ENCODE measurements around the gene CUL9. TPM values are rescaled to one million over a fixed set of nuclear protein-coding genes. Genes with fewer than 3 reads are reported as not detected.

The CUL9 gene
- total RNA-seq, 1 donor from 2014 or later = 18.4 TPM

DNA sequence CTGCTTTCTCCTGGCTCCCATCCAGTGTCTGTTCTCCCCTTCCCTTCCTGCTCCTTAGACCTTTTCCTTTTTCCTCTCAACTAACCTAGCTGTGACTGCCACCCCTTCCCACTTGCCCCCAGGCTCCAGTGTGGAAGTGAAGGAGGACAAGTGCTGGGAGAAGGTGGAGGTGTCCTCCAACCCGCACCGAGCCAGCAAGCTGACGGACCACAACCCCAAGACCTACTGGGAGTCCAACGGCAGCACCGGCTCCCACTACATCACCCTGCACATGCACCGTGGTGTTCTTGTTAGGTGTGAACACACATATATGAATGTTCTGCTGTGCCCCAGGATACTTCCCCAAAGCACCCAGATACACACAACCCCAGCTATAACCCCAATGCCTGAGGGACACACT is 18.5 kb downstream of the CUL9 start:
- DNase-seq (ENCODE audit: low read depth) = no peak
- TF ChIP-seq, protein P1, sequence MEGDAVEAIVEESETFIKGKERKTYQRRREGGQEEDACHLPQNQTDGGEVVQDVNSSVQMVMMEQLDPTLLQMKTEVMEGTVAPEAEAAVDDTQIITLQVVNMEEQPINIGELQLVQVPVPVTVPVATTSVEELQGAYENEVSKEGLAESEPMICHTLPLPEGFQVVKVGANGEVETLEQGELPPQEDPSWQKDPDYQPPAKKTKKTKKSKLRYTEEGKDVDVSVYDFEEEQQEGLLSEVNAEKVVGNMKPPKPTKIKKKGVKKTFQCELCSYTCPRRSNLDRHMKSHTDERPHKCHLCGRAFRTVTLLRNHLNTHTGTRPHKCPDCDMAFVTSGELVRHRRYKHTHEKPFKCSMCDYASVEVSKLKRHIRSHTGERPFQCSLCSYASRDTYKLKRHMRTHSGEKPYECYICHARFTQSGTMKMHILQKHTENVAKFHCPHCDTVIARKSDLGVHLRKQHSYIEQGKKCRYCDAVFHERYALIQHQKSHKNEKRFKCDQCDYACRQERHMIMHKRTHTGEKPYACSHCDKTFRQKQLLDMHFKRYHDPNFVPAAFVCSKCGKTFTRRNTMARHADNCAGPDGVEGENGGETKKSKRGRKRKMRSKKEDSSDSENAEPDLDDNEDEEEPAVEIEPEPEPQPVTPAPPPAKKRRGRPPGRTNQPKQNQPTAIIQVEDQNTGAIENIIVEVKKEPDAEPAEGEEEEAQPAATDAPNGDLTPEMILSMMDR (conservative IDR thresholded peaks at IDR 0.05; ENCODE audit: low read depth, low read length) = no peak
- H3K4me3 ChIP-seq (ENCODE audit: low read depth, low read length) = no peak overlapping the region

DNA sequence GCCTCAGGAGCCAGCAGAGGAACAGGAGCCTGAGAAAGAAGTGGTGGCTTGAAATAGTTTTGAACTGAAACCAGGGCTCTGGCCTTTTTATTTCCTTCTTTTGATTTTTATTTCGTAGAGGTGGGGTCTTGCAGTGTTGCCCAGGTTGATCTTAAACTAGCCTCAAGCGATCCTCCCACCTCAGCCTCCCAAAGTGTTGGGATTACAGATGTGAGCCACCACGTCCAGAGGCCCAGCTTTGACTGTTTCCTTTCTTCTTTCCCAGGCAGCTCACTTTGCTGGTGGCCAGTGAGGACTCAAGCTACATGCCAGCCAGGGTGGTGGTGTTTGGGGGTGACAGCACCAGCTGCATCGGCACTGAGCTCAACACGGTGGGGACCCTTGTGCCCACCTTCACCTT is 20.5 kb downstream of the CUL9 start:
- TF ChIP-seq, protein P1 (conservative IDR thresholded peaks at IDR 0.05; ENCODE audit: low read depth, low read length) = no peak
- no peak for DNase-seq (ENCODE audit: low read depth)
- H3K4me3 ChIP-seq (ENCODE audit: low read depth, low read length) = no peak overlapping the region

DNA sequence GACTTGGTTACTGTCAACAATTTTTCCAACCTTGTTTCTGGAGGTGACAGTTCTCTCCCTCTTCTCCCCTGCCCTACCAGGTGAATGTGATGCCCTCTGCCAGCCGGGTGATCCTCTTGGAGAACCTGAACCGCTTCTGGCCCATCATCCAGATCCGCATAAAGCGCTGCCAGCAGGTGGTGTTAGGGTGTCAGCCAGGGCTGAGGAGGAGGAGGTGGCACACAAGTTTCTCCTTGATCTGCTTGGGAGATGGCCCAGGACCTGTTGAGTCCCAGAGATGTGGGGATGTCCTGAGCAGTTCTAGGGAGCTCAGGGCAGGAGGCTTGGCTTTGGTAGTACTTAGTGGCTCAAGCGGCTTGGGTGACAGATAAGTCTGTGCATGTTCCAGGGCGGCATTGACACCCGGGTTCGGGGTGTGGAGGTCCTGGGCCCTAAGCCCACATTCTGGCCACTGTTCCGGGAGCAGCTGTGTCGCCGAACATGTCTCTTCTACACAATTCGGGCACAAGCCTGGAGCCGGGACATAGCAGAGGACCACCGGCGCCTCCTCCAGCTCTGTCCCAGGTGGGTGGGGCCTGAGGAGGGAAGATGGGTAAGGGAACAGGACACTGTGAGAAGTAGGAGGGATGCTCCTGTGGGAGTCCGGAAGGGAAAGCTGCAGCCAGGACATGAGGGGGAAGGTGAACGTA is 21.2 kb downstream of the CUL9 start:
- no peak for DNase-seq (ENCODE audit: low read depth)
- TF ChIP-seq, protein P1 (conservative IDR thresholded peaks at IDR 0.05; ENCODE audit: low read depth, low read length) = no peak
- H3K4me3 ChIP-seq (ENCODE audit: low read depth, low read length) = no peak overlapping the region

DNA sequence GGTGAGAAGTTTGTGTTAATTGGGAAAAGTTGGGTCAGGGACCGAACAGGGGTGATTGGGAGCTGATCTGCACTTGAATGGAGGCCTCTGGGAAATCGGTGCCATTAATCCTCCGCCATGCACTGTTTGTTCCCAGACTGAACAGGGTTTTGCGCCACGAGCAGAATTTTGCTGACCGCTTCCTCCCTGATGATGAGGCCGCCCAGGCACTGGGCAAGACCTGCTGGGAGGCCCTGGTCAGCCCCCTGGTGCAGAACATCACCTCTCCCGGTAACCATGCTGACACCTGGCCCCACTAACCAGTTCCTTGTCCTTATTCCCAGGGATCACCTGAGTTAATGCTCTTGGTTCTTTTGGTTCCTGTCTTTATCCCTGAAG is 21.7 kb downstream of the CUL9 start:
- TF ChIP-seq, protein P1 (conservative IDR thresholded peaks at IDR 0.05; ENCODE audit: low read depth, low read length) = no peak
- DNase-seq (ENCODE audit: low read depth) = no peak
- no peak overlapping the region for H3K4me3 ChIP-seq (ENCODE audit: low read depth, low read length)

DNA sequence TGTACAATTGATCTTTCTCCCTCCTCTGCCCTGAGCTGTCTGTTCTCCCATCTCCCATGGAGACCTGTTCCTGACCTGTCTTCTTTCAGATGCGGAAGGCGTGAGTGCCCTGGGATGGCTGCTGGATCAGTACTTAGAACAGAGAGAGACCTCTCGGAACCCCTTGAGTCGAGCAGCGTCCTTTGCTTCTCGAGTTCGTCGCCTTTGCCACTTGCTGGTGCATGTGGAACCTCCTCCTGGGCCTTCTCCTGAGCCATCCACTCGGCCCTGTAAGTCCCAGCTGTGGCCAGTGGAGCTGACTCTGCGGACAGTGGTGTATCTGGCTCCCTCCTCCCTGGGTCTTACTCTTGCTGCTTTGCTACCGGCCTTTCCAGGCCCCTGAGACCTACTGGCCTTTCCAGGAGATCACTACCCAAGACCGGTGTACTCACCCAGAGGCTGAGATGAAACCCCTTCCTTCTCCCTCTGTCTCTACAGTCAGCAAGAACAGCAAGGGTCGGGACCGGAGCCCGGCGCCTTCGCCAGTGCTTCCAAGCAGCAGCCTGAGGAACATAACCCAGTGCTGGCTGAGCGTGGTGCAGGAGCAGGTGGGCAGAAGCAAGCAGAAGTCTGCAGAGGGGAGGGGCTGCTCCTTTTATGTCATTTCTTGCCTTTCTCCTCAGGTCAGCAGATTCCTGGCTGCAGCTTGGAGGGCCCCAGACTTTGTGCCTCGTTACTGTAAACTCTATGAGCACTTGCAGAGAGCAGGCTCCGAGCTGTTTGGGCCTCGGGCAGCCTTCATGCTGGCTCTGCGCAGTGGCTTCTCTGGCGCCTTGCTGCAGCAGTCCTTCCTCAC is 22.5 kb downstream of the CUL9 start:
- no peak overlapping the region for H3K4me3 ChIP-seq (ENCODE audit: low read depth, low read length)
- TF ChIP-seq, protein P1 (conservative IDR thresholded peaks at IDR 0.05; ENCODE audit: low read depth, low read length) = no peak
- no peak for DNase-seq (ENCODE audit: low read depth)

DNA sequence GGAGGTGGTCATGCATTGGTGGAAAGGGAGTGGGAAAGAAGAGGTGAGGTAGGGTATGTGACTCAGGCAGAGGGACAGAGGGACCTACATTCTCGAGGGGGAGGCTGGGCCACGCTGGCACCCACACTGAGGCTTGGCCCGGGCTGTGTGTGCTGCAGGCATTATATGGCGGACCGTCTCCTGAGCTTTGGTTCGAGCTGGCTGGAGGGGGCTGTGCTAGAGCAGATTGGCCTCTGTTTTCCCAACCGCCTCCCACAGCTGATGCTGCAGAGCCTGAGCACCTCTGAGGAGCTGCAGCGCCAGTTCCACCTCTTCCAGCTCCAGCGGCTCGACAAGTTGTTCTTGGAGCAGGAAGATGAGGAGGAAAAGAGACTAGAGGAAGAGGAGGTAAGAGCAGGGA is 23.9 kb downstream of the CUL9 start:
- no peak for DNase-seq (ENCODE audit: low read depth)
- H3K4me3 ChIP-seq (ENCODE audit: low read depth, low read length) = no peak overlapping the region
- TF ChIP-seq, protein P1 (conservative IDR thresholded peaks at IDR 0.05; ENCODE audit: low read depth, low read length) = no peak

All from epithelial cell of proximal tubule (primary cell).